GM18951 (cell line): ENCODE data around the gene MPPED1.

Source experiments
- POLR2A ChIP-seq: IDR thresholded peaks from 4 replicates; pipeline ENCODE4 v1.6.1; 2011; ENCODE audit warnings: mild to moderate bottlenecking; ENCODE audit not compliant: insufficient read length, insufficient read depth; ENCODE audit errors: extremely low read depth
- in situ Hi-C: fragments of 300-500 bp; cut with MboI; formaldehyde crosslinking; loops from one replicate; pipeline ENCODE4 v1.12.0; 2022; ENCODE audit warnings: low sequenced_read_pairs, mixed read lengths, inconsistent platforms; ENCODE audit not compliant: unreplicated experiment

MPPED1 gene

DNA sequence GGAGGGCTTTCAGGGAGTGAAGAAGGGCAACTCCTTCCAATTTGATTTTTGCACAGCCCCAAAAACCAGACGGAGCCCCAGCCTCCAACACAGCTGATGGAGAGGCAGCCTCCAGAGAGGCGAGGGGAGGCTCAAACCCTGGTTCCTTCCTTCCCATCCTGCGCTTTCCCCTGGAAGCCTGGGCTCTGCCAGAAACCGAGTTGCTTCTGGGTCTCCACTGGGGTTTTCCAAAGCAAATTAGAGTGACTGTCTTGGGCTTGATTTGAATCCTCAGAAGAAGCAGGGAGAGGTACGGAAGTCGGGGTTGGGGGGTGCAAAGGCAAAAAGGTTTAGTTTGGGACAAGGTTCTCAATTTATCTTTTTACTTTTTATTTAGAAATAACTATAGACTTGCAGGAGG, 129.2 kb downstream of the MPPED1 start:
- in situ Hi-C loops = no loop called here
- TF ChIP-seq POLR2A = no peak

DNA sequence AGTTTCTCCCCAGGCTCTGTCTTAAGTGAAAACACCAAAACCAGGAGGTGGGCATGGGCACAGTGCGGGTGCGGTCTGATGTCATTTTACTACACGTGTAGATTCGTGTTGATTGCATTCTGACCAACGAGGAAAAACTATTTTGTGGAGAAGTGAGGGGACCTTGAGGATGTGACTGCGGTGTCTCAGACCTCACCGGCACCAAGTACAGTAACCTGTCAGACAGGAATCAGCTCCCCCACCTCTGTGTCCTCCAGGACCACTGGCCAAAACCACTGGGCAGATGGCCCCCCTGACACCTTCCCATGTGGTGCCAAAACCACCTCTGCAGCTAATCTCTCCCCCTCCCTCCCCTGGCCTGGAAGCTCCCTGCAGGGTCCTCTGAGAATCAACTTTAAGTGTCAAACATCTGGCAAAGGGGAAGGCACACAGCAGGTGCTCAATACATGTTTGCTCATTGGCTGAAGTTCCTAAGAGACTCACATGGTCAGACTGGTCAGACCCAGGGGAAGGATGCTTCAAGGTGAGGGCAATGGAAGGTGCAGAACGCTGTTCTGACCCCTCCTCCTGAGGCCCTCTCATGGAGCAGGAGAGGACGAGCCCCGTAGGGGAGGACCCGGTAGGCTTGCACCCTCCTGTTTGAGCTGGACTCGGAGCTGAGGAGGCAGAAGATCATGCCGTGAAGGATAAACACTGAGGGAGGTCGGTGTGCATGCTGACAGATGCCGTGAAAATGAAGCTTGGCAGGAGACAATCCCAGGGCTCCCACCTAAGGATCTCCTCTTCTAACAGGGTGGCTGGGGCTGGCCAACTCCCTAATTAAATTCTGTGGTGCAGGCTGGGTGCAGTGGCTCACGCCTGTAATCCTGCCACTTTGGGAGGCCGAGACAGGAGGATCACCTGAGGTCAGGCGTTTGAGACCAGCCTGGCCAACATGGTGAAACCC, 129.9 kb downstream of the MPPED1 start:
- TF ChIP-seq POLR2A = no peak
- in situ Hi-C loops = no loop called here

- TF ChIP-seq POLR2A = no peak
- in situ Hi-C loops = no loop called here
Measured at GRCh38 chr22:43542681-43543521, 131.1 kb downstream of the MPPED1 start.

GRCh38 chr22:43543522-43544288, 131.9 kb downstream of the MPPED1 start:
- in situ Hi-C loops = no loop called here
- TF ChIP-seq POLR2A = no peak

DNA sequence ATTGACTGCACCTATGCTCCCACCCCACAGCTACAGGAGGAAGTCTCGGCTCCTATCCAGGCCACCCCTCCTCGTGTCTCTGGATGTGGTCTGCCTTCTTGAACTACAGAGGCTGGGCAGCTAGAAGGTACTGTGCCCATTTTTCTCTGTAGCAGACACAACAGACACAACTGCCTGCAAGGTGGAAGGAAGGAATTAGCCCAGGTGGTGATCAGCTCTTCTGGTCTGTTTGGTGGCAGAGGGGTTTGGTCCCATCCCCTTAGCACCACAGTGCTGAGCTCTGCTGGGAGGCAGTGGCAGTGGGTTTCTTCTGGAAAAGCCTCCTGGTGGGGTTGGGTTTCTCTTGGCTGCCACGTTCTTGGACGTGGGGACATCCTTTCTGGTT, 132.5 kb downstream of the MPPED1 start:
- in situ Hi-C loops = no loop called here
- no peak for TF ChIP-seq POLR2A

- in situ Hi-C loops = no loop called here
- no peak for TF ChIP-seq POLR2A
Measured at GRCh38 chr22:43546186-43546585, 134.4 kb downstream of the MPPED1 start.

- in situ Hi-C loops = no loop called here
- no peak for TF ChIP-seq POLR2A
Measured at GRCh38 chr22:43550024-43550620, 138.3 kb downstream of the MPPED1 start.

DNA sequence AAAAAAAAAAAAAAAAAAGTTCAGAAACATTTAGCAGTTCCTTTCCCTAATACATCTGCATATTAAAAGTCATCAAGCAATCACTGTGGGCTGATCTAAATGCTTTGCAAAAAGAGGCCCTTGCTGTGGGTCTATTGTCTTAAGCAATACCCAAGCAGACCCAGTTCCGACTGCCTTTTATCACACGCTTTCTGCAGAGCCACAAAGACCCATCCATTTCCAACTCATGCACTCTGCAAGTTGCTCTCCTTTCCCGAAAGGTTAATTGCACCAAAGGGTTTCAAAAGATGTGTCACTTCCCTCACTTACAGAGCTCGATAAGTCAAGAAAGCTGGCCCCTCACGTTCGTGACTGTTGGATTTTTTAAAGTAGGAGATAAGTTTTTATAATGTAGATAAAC, 138.9 kb downstream of the MPPED1 start:
- no peak for TF ChIP-seq POLR2A
- in situ Hi-C loops = no loop called here

DNA sequence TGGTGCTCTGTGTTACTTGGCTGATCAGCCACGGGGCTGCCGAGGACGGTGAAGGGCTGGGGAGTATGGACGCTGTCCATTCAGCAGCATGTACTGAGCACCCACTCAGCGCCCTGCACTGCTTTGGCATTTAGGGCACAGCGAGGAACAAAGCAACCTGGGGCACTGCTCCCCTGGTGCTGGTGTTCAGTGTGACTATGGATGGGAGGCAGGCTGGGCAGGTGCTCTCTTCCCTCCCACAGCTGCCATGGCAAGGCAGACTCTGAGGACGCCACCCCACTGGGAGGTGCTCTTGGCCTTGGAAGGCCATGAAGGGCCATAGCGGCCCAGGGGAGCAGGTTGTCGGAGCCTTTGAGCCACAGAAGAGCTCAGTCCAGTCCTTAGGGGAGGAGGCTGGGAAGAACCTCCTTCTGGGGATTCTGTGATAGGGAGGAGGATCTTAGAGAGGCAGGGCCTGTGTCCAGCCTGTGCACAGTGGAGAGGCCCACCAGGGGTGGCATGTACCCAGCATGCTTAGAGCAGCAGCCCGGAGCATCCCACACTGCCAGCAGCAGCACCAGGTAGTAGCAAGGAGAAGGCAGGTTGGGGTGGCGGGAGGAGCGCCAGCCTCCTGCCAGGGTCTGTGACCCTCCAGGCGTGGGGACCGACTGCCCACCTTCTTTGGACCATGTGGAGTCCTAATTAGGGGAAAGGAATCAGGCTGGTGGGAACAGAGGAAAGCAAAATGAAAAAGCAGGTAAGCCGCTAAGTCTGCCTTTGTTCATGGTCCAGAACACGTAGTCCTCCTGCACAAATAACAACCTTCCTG, 141.8 kb downstream of the MPPED1 start:
- no peak for TF ChIP-seq POLR2A
- in situ Hi-C loops = no loop called here

- in situ Hi-C loops = no loop called here
Measured at GRCh38 chr22:43554259-43554636, 142.4 kb downstream of the MPPED1 start.

DNA sequence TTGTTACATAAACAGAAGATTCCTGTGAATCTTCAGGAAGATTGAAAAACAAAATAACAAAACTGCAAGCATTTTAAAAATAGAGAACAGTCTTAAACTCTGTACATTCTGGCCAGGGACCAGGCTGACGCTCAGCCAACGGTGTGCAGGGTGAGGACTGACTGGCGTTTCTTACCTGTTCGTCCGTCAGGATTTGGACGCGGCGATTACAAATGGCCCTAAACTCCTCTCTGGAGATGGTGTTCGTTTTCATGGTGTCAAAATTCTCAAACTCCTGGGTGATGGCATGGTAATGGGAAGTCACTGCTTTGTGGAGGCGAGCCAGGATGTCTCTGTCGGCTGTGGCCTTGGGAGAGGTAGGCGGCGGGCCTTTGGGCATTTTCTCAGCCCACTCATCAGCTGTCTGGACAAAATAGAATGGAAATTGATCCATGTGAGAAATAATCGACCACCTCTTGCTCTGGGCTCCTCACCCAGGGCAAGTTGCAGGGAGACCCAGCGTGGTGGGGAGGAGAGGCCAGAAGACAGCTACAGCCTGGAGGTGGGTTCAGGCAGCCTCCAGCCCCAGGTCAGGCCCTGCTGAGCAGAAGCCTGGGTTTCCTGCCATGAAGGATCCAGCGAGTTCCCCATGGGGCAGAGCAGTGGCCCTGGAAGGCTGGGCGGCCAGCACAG, 143.0 kb downstream of the MPPED1 start:
- TF ChIP-seq POLR2A = no peak
- in situ Hi-C loops = no loop called here

More at GRCh38 chr22:43554259-43554636, 142.4 kb downstream of the MPPED1 start:
- TF ChIP-seq POLR2A = no peak
